Fibroblast of skin of right biceps (primary cell): ENCODE data around the gene NDUFS8.

Experiments
- DNase-seq: peaks from one replicate; pipeline ENCODE4 v3.0.0-alpha.2; 2013

The NDUFS8 gene

GRCh38 chr11:68016904-68017817 is 13.3 kb upstream of the NDUFS8 start:
- no peak for DNase-seq

- DNase-seq, result no peak
Observed at GRCh38 chr11:68017980-68018729, 12.3 kb upstream of the NDUFS8 start.

GRCh38 chr11:68018730-68019190 is 11.7 kb upstream of the NDUFS8 start:
- DNase-seq, result no peak

GRCh38 chr11:68019486-68019885 is 11.0 kb upstream of the NDUFS8 start:
- DNase-seq, result no peak

GRCh38 chr11:68020575-68020974 is 9.9 kb upstream of the NDUFS8 start:
- peak; percentile 35 for DNase-seq

GRCh38 chr11:68021167-68021787 is 9.2 kb upstream of the NDUFS8 start:
- no peak for DNase-seq

GRCh38 chr11:68022531-68022930 is 8.0 kb upstream of the NDUFS8 start:
- DNase-seq, result no peak

- no peak for DNase-seq
Observed at GRCh38 chr11:68024508-68024907, 6.0 kb upstream of the NDUFS8 start.

GRCh38 chr11:68025047-68025446 is 5.4 kb upstream of the NDUFS8 start:
- no peak for DNase-seq

- no peak for DNase-seq
Observed at GRCh38 chr11:68026391-68027105, 3.9 kb upstream of the NDUFS8 start.

- DNase-seq, result no peak
Observed at GRCh38 chr11:68027667-68028066, 2.8 kb upstream of the NDUFS8 start.

- peak; percentile 70 for DNase-seq
Observed at GRCh38 chr11:68028802-68029545, 1.5 kb upstream of the NDUFS8 start.

- no peak for DNase-seq
Observed at GRCh38 chr11:68031144-68031464, 623 bp downstream of the NDUFS8 start.

GRCh38 chr11:68032003-68032402 is 1.5 kb downstream of the NDUFS8 start:
- no peak for DNase-seq

- no peak for DNase-seq
Observed at GRCh38 chr11:68032997-68033707, 2.7 kb downstream of the NDUFS8 start.

GRCh38 chr11:68033708-68034045 is 3.2 kb downstream of the NDUFS8 start:
- no peak for DNase-seq

- no peak for DNase-seq
Observed at GRCh38 chr11:68035266-68035876, 4.9 kb downstream of the NDUFS8 start.

GRCh38 chr11:68036141-68036716 is 5.7 kb downstream of the NDUFS8 start:
- DNase-seq, result no peak

- DNase-seq, result no peak
Observed at GRCh38 chr11:68036717-68037239, 6.3 kb downstream of the NDUFS8 start.

GRCh38 chr11:68037411-68038225 is 7.1 kb downstream of the NDUFS8 start:
- no peak for DNase-seq
